Fibroblast of skin of right biceps (primary cell): ENCODE measurements around the gene CNTN5.
"Not testable (repeated sequence)": the region's sequence is repeated elsewhere in the genome, so short reads cannot be mapped to it uniquely, and the experiment has no call there.

Experiments
- DNase-seq: peaks from one replicate; pipeline ENCODE4 v3.0.0-alpha.2; 2013

CNTN5 gene

DNA sequence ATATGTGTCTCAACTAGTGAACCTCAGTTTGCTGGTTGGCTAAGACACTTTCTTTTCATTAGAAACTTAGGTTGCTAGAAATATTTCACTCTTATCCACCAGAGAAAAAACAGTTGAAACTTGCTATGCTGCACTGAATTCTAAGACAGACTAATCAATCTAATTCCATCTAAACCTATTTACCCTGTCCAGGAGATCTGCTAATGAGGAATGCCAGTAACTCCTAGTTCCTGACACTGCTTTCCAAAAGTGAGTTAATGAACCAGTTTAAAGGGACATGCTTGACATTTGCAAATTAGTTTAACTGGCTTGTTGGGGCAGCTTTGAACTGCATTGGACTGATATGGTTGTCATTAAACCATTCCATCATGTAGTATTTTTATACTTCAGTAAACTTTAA is 258.5 kb downstream of the CNTN5 start:
- no peak for DNase-seq

- no peak for DNase-seq
These were observed 260.6 kb downstream of the CNTN5 start for GRCh38 chr11:99281331-99281730.

DNA sequence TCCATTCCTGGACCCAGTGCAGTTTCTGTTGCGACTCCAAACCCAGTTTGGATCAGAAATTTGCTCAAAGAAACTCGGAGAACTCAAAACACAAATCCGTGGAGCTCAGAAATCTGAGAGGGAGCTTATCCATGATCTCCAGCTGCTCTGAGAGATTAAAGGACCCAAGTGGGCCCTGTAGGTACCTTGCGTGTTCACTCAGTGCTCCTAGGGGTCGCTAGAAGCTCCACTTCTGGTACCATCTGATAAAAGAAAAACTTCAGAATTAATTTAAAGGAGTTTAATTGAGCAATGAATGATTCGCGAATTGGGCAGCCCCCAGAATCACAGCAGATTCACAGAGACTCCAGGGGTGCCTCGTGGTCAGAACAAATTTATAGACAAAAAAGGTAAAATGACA is 277.2 kb downstream of the CNTN5 start:
- not testable (repeated sequence) for DNase-seq

GRCh38 chr11:99307510-99308088 is 286.9 kb downstream of the CNTN5 start:
- DNase-seq: no peak

- DNase-seq: no peak
These were observed 291.1 kb downstream of the CNTN5 start for GRCh38 chr11:99311870-99312269.

DNA sequence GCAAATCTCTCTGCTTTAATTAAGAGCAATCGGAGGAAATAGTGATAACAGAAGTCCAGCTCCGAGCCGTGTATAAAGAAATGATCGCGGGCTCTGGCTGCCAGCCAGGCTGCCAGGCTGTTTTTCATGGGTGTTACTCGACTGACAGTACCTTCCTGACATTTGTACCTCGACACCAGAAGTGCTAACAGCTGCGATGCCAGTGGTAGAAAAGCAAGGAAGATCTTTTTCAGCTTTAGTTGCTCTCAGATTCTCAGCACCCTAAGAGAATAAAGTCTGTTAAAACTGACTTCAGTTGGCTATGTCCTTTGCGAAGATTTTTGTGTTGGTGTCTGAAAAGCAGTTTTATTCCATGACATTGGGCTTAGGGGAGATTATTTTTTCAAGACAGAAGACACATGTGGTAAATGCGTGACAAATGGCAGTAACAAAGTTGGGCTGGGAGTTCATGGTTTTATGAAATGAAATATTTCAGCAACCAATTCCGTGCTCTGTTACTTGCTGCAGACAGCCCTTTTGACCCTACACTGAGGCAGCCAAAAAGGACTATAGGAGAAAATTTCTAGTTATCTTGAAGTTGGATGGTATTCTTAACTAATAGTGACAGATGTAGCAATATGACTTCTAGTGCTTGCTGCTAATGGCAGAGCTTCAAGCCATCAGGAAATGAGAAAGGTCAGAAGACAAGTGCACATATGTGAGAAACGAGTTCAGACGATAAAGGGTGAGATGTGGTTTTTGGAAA is 296.2 kb downstream of the CNTN5 start:
- DNase-seq: peak; percentile 56

DNA sequence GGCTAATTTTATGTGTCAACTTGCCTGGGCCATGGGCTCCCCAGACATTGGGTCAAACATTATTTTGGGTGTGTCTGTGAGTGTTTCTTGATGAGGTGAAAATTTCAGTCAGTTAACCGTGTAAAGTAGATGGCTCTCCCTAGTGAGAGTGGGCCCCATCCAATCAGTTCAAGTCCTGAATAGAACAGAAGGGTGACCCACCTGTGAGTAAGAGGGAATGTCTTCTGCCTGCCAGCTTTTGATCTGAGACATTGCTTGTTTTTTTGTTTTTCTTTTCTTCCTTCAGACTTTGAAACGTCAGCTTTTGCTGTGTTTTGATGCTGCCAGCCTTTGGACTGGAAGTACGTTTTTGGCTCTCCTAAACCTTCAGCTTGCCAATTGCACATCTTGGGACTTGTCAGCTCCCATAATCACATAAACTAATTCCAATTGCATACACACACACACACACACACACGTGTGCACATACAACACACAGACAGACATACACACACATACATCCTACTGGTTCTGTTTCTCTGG is 300.1 kb downstream of the CNTN5 start:
- no peak for DNase-seq

DNA sequence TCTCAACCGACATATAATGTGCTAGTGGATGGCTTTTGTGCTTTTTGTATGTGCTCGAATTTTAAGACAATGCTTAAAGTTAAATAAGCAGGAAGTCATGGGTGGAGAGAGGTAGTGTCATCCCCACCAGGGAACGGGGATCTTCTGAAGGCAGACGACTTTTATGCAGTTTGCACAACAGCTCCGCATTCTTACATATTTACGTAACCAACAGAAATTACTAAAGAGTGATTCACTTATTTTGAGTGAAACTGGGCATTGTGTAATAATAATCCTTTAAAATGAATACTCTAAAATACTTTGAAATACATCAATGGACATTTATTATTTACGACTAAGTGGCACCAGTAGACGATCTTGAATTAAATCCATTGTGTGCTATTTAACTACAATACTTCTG is 305.1 kb downstream of the CNTN5 start:
- DNase-seq: peak; percentile 85

DNA sequence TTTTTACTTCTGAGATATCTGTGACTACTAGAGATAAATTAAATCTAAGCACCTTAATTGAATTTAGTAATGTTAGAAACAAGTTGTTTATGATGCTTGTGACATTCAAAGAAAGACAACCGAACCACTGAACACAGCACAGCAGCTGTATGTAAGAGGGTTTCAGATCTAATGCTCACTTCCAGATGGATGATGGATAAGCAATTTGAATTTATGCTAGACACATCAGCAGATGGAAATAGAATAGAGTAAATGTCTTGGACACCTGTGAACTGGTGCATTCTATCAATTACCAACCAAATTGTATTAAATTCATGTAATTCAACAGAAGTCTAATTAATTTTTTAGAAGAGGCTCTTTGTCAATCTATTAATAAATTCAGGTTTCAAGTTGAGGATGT is 306.3 kb downstream of the CNTN5 start:
- DNase-seq: no peak

GRCh38 chr11:99327527-99327926 is 306.8 kb downstream of the CNTN5 start:
- peak; percentile 22 for DNase-seq

GRCh38 chr11:99333621-99334020 is 312.9 kb downstream of the CNTN5 start:
- no peak for DNase-seq

GRCh38 chr11:99343117-99343516 is 322.4 kb downstream of the CNTN5 start:
- DNase-seq: no peak

DNA sequence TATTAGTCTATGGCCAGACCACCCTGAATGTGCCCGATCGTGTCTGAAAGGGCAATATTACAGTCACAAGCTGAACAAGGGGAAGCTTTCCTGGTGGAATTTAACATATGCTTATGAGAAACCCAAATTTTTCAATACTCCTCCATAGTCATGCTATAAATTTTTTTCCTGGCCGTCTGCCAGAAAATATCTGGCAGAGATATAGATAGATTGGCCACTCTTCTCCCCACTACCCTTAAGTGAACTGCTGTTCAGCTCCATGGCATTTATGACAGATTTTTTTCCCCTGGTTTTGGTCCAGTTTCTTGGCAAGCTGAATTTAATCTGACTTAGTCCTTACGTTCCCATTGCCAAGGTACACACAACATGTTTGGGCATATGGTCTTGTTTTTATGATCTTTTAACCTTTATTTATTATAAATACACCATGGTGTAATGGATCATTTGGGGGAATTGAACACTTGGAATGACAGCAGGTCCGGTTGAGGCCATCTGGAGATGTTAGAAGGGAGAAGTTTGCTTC is 328.5 kb downstream of the CNTN5 start:
- peak; percentile 8 for DNase-seq

DNA sequence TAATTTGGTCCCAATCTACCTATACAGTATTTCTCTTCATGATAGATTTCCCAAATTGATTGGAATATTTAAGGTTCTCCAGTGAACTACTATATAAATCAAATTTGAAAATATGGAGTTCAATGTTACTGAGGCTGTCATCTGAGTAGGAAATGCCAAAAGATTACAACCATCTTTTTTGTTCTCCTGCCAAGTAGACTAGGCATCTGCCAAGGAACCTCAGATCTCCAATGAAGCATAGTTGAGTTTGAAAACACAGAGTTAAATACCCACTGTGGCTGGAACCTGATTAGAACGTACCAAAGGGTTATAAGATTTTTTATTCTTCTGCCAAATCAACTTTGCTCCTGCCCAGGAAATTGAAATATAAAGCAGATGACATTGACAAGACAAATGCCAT is 330.9 kb downstream of the CNTN5 start:
- DNase-seq: peak; percentile 1

- DNase-seq: no peak
These were observed 331.9 kb downstream of the CNTN5 start for GRCh38 chr11:99352642-99353041.

DNA sequence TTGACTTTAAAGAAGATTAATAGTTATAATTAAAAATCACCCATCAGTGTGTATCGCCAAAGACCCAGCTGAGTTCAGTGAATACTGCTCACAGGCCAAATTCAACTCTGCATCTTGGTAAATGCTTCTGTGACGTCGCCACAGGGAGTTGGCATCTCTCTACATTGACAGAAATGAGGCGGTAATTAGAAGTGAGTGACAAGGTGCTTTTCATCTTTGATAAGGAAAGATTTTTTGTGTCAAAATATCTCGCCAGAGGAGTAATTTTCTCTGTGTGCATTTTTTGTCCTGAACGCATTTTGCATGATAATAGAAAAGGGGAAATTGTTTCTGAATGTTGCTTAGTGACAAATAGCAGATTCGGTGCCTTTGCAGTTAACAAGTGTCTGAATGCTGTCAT is 345.8 kb downstream of the CNTN5 start:
- DNase-seq: no peak

GRCh38 chr11:99368583-99368982 is 347.8 kb downstream of the CNTN5 start:
- DNase-seq: peak; percentile 0

GRCh38 chr11:99370549-99371216 is 349.9 kb downstream of the CNTN5 start:
- DNase-seq: peak; percentile 43

DNA sequence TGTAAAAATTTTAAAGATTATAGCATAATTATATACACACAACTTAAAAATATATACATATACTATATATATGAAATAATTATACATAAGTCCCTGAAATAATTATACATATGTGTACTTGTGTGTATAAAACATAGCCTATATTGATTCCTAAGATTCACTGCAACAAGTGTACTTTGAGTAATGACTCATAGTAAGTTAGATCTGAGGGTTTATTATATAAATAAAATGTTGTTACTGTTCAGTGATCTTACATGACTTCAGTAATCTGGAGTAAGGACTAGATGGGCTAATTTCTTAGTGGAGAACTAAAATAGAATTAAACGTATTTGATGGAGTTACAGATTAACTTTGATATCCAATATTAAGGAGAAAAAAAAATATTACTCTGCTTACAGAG is 350.5 kb downstream of the CNTN5 start:
- DNase-seq: no peak

DNA sequence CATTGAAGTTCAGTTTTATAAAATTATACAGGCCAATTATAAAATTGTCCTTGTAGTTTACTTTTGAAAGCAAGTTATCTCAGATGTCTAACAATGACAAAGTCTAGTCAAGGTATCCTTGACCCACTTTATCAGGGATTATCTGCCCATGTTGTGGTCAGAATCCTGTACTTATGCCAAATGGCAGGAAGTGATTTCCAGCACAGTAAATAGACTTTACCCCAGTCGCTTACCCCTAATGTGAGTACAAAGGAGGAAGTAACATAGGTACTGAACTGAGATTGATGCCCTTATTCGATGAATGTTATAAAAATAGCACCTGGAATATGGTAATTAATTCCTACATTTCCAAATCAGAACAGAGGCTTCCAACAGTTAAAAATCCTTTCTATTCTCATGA is 355.7 kb downstream of the CNTN5 start:
- no peak for DNase-seq

GRCh38 chr11:99383648-99384245 is 363.0 kb downstream of the CNTN5 start:
- DNase-seq: no peak

DNA sequence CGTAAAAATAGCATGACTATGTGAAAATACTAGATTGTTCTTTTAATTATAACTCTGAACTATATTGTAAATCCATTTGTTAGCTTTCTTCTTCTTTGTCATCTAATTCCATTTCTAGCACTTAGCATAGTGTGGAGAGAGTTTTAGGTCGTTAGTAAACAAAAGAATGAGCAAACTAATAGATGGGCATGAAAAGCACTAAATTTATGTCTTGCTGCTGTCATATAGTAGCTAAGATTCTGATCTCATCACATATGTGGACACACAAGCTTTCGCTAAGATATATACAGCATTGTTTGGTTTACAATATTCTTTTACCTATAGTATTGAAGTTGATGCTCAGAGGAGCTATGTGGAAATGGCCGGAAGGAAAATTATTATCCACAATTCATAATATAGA is 370.5 kb downstream of the CNTN5 start:
- no peak for DNase-seq

DNA sequence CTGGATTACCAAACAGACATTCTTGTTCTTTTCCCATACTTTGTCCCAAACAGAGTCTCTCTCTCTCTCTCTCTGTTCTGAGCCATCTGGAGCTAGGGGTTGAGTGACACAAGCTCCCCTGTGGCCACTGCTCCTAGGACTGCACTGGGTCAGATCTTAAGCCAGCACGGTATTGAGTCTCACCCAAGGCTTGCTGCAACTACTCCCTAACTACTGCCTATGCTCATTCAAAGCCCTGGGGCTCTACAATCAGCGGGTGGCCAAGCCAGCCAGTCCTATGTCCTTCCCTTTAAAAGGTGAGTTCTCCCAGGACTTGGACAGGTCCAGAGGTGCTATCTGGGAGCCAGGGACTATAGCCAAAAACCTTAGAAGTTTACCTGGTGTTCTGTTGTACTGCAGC is 385.6 kb downstream of the CNTN5 start:
- no peak for DNase-seq
